ENCODE data around the gene LARGE1.

Gene LARGE1

GRCh38 chr22:33823552-33823951 lies 96.7 kb downstream of the LARGE1 start:
- no peak for DNase-seq

- no peak for DNase-seq
Measured at GRCh38 chr22:33821290-33821689, 99.0 kb downstream of the LARGE1 start.

- DNase-seq, result no peak
Measured at GRCh38 chr22:33819743-33820142, 100.5 kb downstream of the LARGE1 start.

- no peak for DNase-seq
Measured at GRCh38 chr22:33817512-33818127, 102.7 kb downstream of the LARGE1 start.

- no peak for DNase-seq
Measured at GRCh38 chr22:33812360-33812977, 107.8 kb downstream of the LARGE1 start.

GRCh38 chr22:33811686-33812085 lies 108.6 kb downstream of the LARGE1 start:
- DNase-seq, result no peak

GRCh38 chr22:33811208-33811607 lies 109.1 kb downstream of the LARGE1 start:
- DNase-seq, result no peak

GRCh38 chr22:33807470-33807869 lies 112.8 kb downstream of the LARGE1 start:
- no peak for DNase-seq

- no peak for DNase-seq
Measured at GRCh38 chr22:33806191-33806590, 114.1 kb downstream of the LARGE1 start.

GRCh38 chr22:33803371-33804282 lies 116.6 kb downstream of the LARGE1 start:
- DNase-seq, result peak in 1 of 51 donors; percentile 14

- no peak for DNase-seq
Measured at GRCh38 chr22:33798401-33798800, 121.9 kb downstream of the LARGE1 start.

GRCh38 chr22:33796494-33796893 lies 123.8 kb downstream of the LARGE1 start:
- DNase-seq, result no peak

GRCh38 chr22:33793475-33793874 lies 126.8 kb downstream of the LARGE1 start:
- peak in 1 of 51 donors; percentile 23 for DNase-seq

GRCh38 chr22:33792832-33793231 lies 127.4 kb downstream of the LARGE1 start:
- peak in 1 of 51 donors; percentile 7 for DNase-seq

GRCh38 chr22:33789690-33790253 lies 130.5 kb downstream of the LARGE1 start:
- DNase-seq, result no peak

- DNase-seq, result no peak
Measured at GRCh38 chr22:33788927-33789326, 131.3 kb downstream of the LARGE1 start.

- no peak for DNase-seq
Measured at GRCh38 chr22:33787645-33788456, 132.4 kb downstream of the LARGE1 start.

GRCh38 chr22:33786149-33786548 lies 134.1 kb downstream of the LARGE1 start:
- no peak for DNase-seq

- DNase-seq, result no peak
Measured at GRCh38 chr22:33785283-33785968, 134.8 kb downstream of the LARGE1 start.

- no peak for DNase-seq
Measured at GRCh38 chr22:33781411-33781810, 138.9 kb downstream of the LARGE1 start.

Data from hypothalamus (tissue), 51 donors.